Ishikawa (cell line): ENCODE results near the gene COX6B2.

Source experiments
- CEBPB ChIP-seq: IDR thresholded peaks from 2 replicates; pipeline ENCODE4 v1.6.1; 2012
- CREB1 ChIP-seq: IDR thresholded peaks from 2 replicates; pipeline ENCODE4 v1.6.1; 2012; ENCODE audit warnings: low read depth
- EGR1 ChIP-seq: IDR thresholded peaks from 2 replicates; pipeline ENCODE4 v1.6.1; 2012
- EP300 ChIP-seq: IDR thresholded peaks from 2 replicates; pipeline ENCODE4 v1.6.1; 2012; ENCODE audit warnings: borderline replicate concordance
- FOXM1 ChIP-seq: IDR thresholded peaks from 2 replicates; pipeline ENCODE4 v1.6.1; 2012; ENCODE audit warnings: low read depth, borderline replicate concordance
- MAX ChIP-seq: IDR thresholded peaks from 2 replicates; pipeline ENCODE4 v1.6.1; 2012
- NFIC ChIP-seq: IDR thresholded peaks from 2 replicates; pipeline ENCODE4 v1.6.1; 2012
- RAD21 ChIP-seq: IDR thresholded peaks from 2 replicates; pipeline ENCODE4 v1.6.1; 2012; ENCODE audit warnings: low read depth
- REST ChIP-seq: IDR thresholded peaks from 2 replicates; pipeline ENCODE4 v1.6.1; 2012; ENCODE audit warnings: low read depth, mild to moderate bottlenecking
- TAF1 ChIP-seq: IDR thresholded peaks from 2 replicates; pipeline ENCODE4 v1.6.1; 2012; ENCODE audit warnings: low read depth, mild to moderate bottlenecking
- TCF12 ChIP-seq: IDR thresholded peaks from 2 replicates; pipeline ENCODE4 v1.6.1; 2012; ENCODE audit warnings: low read depth
- TEAD4 ChIP-seq: IDR thresholded peaks from 2 replicates; pipeline ENCODE4 v1.6.1; 2012
- USF1 ChIP-seq: IDR thresholded peaks from 2 replicates; pipeline ENCODE4 v1.6.1; 2012
- YY1 ChIP-seq: IDR thresholded peaks from 2 replicates; pipeline ENCODE4 v1.6.1; 2012; ENCODE audit warnings: low read depth
- ZBTB7A ChIP-seq: IDR thresholded peaks from 2 replicates; pipeline ENCODE4 v1.6.1; 2012; ENCODE audit warnings: low read depth

The COX6B2 gene

GRCh38 chr19:55358493-55358892, 4.0 kb upstream of the COX6B2 start:
- no peak for TF ChIP-seq CREB1

GRCh38 chr19:55355213-55355821, 798 bp upstream of the COX6B2 start:
- TF ChIP-seq TCF12 (no peak), NFIC (0 out of 2 replicates have a peak, but pooled peaks have one; percentile 7)

- TF ChIP-seq ZBTB7A (0 out of 2 replicates have a peak, but pooled peaks have one; percentile 17), EGR1 (no peak)
These were observed 469 bp downstream of the COX6B2 start for GRCh38 chr19:55353803-55354697.

- TF ChIP-seq YY1 = no peak
- TF ChIP-seq CREB1 = no peak
- TF ChIP-seq NFIC = no peak
- TF ChIP-seq MAX = no peak
- TF ChIP-seq TAF1 = no peak
- TF ChIP-seq CEBPB = no peak
- TF ChIP-seq EP300 = no peak
- no peak for TF ChIP-seq FOXM1
- TF ChIP-seq RAD21 = no peak
- TF ChIP-seq TEAD4 = no peak
- no peak for TF ChIP-seq REST
- no peak for TF ChIP-seq ZBTB7A
- TF ChIP-seq TCF12 = no peak
- no peak for TF ChIP-seq EGR1
- TF ChIP-seq USF1 = no peak
These were observed 1.1 kb downstream of the COX6B2 start for GRCh38 chr19:55353356-55353802.

GRCh38 chr19:55352549-55353145, 1.9 kb downstream of the COX6B2 start:
- TF ChIP-seq EP300 (no peak), TEAD4 (no peak), USF1 (no peak), EGR1 (no peak), TCF12 (no peak), REST (no peak), YY1 (no peak), FOXM1 (no peak), NFIC (no peak), RAD21 (no peak), TAF1 (no peak)

- no peak for TF ChIP-seq FOXM1
- no peak for TF ChIP-seq EP300
- TF ChIP-seq RAD21 = no peak
- TF ChIP-seq TAF1 = no peak
- TF ChIP-seq TCF12 = no peak
- TF ChIP-seq MAX = no peak
- no peak for TF ChIP-seq NFIC
- no peak for TF ChIP-seq TEAD4
These were observed 2.5 kb downstream of the COX6B2 start for GRCh38 chr19:55352040-55352439.
